DMS153 (cell line): Measurements from ENCODE around the gene RPL28.

Experiments
- DNase-seq: peaks from one replicate; lab custom pipeline; 2025; lab: John Stamatoyannopoulos, UW

Gene RPL28

DNA sequence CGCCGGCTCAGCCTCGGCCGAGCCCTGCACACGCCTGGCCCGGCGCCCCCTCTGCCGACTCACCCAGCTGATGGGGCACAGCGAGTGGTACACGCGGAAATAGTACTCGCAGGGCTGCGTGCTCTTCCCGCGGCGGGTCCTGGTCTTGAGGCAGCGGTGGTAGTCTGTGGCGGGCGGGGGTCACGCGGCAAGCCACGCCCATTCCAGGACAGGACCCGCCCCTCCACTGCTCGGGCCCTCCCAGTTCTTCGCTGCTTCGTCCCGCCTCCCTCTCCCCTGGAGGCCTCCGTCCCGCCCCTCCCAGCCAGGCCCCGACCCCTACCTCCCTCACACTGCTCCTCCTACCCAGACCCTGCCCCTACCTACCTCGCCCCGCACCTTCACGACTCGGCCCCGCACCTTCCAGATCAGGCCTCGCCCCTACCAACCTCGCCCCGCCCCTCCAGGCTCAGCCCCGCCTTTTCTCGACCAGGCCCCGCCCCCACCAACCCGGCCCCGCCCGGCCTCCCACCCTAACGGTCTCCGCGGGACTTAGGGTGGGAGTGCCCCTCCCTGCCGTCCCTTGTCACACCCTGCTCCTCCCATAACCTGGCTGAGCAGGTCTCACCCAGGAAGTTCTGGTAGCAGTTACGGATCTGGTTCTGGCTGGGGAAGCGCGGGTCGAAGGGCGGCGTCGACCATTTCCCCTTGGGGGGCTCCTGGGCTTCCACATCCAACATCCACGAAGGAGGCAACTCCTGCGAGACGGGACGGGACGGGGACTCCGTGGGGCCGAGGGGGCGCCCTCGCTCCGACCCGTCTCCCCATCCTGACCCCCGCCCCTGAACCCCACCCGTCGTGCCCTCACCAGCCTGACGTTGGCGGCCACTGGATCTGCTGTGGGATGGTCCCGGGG, 31.7 kb upstream of the RPL28 start:
- DNase-seq = no peak

DNA sequence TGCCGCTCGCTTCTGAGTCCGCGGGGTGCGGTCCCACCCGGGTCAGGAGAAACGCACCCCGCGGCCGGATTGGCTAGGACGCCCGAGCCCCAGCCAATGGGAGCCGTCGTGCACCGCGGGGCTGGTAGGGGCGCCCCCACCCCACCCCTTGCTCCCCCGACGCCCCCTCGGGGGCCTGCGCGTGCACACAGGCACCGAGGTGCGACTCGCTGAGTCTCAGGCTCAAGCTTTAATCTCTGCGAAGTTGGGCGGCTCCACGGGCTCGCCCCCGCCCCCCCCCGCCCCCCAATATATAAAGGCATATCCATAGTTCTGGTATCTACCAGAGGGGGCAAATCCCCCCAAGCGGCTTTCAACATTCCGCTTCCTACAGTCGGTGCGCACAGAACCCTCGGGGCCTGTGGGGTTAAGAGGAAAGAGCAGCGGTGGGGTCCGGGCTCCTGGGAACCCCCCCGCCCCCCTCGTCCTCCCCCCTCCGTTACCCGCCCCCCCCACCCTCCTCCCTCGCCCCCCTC, 31.0 kb upstream of the RPL28 start, which contains the start of gene COX6B2:
TSS of gene COX6B2 (minus strand) at position 22 of the 515 bp plus-strand sequence. CDS start 198 bp downstream, outside the sequence.
- no peak for DNase-seq

DNA sequence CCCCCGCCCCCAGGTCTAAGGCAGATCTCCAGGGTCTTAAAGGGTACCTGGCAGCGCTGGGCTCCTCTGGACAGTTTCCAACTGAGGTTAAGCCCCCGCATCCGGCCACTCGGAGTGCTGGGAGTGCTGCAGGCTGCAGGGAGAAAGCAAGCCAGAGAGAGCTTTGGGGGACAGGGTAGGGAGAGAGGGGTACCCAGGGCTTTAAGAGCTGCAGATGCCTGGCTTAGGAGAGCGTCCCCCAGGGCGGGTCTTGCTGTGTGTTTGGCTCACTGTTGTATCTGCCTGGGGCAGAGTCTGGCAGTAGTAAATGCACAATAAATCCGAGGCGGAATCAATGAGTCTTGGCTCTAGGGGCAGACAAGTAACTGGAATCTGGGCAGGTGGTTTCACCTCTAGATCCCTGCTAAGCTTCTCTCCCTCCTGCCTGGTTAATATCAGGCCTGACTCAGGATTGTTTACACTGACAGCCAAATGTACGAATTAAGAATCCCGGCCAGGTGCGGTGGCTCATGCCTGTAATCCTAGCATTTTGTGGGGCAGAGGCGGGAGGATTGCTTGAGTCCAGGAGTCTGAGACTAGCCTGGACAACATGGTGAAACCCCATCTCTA, 30.4 kb upstream of the RPL28 start:
- no peak for DNase-seq

GRCh38 chr19:55358493-55358892, 27.2 kb upstream of the RPL28 start:
- DNase-seq = no peak

DNA sequence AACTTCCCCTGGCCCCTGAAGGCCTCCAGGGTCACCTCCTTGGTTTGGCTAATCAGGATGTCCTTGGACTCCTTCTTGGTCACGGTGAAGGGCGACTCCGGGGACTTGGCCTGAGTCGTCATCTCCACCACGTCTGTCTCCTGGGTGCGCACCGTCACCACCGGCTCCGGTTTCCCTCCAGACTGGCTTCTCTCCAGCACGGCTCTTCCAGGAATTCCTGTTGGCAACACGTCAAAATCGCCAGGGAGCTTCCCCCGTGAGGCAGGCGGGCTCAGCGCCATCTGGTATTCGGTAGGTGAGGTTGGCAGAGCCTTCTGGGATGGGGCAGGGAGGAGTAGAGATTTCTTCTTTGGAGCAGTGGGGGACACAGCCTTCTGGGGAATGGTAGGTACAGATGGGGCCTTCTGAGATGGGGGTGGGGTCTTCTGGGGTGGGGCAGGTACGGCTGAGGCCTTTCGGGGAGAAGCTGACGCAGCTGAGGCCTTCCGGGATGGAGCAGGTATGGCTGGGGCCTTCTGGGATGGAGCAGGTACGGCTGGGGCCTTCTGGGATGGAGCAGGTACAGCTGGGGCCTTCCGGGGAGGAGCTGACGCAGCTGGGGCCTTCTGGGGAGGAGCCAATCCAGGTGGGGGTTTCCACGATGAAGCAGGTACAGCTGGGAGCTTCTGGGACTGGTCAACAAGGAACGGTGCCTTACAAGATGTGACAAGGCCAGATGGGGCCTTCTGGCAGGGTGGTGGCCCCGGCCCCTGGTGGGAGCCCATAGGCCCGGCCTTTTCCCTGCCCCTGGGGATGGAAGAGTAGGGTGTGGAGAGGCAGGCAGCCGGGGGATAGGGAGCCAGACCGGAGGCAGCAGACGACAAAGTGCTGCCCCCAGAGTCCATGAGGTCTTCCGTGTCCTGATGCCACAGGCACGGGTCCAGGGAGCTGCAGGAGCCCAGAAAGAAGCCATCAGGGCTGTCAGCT, 26.5 kb upstream of the RPL28 start:
- DNase-seq = peak; percentile 19

DNA sequence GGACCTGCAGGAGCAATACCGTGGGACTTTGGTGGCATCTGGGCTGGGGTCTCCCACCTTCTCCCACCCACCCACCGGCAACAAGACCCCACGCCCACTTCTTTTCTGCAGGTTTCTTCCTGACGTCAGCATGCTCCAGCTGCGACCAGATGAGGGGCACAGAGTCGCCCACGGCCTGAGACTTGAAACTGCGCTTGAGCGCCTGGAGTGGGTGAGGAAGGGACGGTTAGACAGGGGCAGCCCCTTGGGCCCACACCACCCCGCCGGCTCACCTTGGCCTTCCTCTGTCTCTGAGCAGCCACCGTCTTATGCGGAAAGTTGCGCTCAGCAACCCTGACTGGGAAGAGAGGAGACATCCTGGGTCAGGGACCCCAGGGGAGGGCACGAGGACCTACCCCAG, 24.8 kb upstream of the RPL28 start:
- no peak for DNase-seq

GRCh38 chr19:55362174-55362989, 23.4 kb upstream of the RPL28 start:
- no peak for DNase-seq

DNA sequence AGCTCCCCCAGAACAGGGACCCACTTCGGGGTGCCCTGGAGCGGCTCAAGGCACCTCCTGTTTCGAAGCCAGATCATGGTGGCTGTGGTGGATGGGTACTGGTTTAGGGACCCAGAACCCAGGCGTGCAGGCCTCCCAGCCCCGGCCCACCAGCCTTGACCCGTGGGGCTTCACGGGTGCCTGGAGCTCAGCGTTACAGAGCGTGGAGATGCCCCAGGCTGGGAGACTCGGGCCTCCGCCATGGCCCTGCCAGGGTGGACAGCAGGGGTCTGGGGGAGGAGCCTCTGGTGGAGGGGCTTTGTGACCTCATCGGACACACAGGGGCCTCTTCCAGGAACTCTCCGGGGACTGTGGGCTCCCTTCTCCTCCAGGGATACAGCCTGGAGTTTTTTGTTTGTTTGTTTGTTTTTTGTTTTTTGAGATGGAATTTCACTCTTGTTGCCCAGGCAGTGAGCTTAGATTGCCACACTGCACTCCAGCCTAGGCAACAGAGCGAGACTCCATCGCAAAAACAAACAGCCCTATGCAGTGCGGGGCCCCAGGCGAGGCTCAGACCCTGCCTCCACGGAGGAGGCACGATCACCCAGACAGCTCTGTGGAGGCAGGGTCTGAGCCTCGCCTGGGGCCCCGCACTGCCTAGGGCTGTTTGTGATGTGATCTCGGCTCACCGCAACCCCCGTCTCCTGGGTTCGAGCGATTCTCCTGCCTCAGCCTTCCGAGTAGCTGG, 22.6 kb upstream of the RPL28 start, which contains the start of gene GARIN5B:
TSS of gene GARIN5B (minus strand) at position 271 of the 727 bp plus-strand sequence. CDS start at position 77, 194 bp downstream.
- DNase-seq = no peak

DNA sequence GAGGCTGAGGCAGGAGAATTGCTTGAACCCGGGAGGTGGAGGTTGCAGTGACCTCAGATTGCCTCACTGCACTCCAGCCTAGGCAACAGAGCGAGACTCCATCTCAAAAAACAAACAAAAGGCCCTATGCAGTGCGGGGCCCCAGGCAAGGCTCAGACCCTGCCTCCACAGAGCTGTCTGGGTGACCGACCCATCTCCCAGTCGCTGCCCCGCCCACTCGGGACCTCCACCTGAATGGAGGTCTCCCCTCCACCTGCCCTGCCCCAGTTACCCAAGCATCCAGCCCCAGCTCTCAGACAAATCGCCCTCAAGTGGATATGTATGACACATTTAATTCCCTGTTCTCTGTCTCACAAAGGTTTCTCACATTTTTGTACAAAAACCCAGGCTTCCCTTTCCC, 20.5 kb upstream of the RPL28 start:
- DNase-seq = no peak

- DNase-seq = no peak
Observed at GRCh38 chr19:55365964-55366363, 19.8 kb upstream of the RPL28 start.

GRCh38 chr19:55366790-55367189, 18.9 kb upstream of the RPL28 start:
- DNase-seq = no peak

- DNase-seq = no peak
Observed at GRCh38 chr19:55368106-55368505, 17.6 kb upstream of the RPL28 start.

GRCh38 chr19:55368701-55369563, 16.8 kb upstream of the RPL28 start:
- no peak for DNase-seq

DNA sequence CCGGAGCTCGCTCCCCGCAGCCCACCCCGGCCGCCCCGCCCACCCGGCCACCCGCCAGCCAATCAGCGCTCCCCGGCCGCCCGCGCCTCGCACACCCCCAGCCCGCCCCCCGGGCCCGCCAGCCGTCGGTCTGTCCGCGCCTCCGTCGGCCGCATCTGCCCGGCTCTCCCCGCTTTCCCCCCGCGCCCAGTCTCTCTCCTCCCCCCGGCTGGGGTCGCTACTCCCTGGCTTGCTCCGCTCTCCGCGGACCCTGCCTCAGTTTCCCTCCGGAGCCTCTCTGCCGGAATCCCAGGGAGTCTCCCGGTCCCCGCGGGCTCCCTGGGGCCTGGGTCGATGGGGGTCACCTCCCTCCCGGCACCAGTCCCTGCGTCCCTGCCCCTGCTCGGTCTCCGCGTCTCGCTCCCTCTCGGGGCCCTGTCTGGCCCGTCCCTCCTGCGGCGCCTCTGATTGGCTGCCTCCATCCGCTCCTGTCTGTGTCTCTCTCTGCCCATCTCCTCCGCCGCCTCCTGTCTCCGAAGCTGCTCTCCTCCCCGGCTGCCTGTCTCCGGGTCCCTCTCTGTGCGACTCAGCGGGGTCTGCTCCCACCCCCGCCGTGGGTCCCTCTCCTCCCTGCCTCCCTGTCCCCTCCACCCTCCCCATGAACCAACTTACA, 16.0 kb upstream of the RPL28 start:
- no peak for DNase-seq

- DNase-seq = no peak
Observed at GRCh38 chr19:55370305-55370988, 15.3 kb upstream of the RPL28 start, which contains the start of gene IL11. Gene IL11 (minus strand): TSS chr19:55370463. CDS start chr19:55370310, 153 bp downstream.

DNA sequence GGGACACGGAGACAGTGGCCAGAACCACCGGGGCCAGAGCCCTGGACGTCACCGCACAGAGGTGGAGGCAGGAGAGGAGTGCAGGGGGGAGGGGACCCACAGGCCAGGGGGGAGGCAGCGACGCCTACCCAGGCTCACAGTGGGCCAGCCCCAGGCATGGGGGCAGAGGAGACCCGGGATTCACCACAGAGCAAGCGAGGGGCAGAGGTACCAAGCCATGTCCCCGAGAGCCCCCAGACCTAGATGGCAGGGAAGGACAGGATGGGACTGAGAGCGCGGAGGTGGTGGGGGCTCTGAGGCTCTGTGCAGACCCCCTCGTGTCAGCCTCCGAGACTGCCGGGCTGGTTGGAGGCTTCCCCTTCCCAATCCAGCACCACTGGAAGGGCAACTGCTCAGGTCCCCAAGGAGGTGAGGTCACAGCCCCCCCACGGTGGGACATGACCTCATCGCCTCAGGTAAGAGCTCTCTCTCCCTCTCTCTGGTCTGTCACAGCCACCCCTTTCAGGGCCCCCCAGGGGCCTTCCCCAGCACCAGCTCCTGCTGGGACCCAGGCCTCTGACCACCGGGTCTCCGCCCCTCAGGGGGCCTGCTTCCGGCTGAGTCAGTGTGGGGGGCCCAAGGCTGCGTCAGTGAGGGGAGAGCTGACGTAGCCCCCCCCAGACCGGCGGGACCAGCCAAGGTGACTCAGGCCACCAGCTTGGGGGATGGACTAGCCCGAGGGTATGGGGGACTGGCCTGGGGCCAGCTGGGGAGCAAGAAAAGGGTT, 13.2 kb upstream of the RPL28 start:
- no peak for DNase-seq

DNA sequence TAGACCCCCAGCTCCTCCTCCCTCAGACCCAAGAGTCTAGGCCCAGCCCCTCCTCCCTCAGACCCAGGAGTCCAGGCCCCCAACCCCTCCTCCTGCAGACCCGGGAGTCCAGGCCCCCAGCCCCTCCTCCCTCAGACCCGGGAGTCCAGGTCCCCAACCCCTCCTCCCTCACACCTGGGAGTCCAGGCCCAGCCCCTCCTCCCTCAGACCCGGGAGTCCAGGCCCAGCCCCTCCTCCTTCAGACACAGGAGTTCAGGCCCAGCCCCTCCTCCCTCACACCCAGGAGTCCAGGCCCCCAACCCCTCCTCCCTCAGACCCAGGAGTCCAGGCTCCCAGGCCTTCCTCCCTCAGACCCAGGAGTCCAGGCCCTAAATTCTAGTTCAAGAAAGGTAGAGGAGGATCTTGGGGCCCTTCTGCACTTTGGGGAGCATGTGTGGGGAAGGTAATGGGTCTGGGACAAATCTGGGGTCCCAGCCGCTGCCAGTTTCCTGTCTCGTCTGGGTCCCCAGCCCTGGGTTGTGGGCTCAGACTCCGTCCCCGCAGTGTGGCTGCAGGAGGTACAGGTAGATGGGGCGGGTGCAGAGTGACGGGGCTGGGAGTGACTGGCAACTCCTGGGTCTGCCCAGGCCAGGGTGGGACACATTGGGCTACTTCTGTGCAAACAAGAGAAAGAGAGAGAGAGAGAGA, 12.3 kb upstream of the RPL28 start:
- DNase-seq = no peak
